A673 (cell line): ENCODE results near the gene RNF19B.

Experiments
- EZH2 ChIP-seq: fragments of 200-600 bp; sonication (generic); IDR thresholded peaks from 2 replicates; pipeline ENCODE4 v1.6.1; 2017; ENCODE audit warnings: borderline replicate concordance, low read depth, mild to moderate bottlenecking, mixed read lengths, antibody characterized with exemption, low read length; ENCODE audit not compliant: poor library complexity, severe bottlenecking
- TF ChIP-seq, protein P1 (sequence below): fragments of 300-800, 200-600 bp; sonication (generic); conservative IDR thresholded peaks from 2 replicates; pipeline ENCODE4 v1.5.1; 2017; ENCODE audit warnings: low read depth, mild to moderate bottlenecking, antibody characterized with exemption, low read length, moderate library complexity, mixed read lengths

DNA sequence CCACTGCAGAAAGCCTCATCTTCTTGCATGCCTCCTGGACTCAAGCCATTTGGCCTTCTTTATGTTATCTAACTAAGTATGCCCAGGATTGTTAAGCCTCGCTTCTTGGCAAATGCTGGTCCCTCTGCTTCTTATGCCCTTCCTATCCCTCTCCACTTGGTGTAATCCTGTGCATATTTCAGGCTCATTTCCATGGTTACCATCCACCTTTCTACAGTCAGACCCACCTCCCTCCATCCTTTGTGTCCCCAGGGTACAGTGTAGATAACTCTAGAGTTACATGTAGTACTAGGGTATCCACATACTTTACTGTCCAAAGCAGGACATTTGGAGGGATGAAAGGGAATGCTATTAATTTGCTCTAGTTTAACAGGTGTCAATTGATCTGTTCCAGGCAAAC is 6.5 kb upstream of the RNF19B start:
- TF ChIP-seq, protein P1, sequence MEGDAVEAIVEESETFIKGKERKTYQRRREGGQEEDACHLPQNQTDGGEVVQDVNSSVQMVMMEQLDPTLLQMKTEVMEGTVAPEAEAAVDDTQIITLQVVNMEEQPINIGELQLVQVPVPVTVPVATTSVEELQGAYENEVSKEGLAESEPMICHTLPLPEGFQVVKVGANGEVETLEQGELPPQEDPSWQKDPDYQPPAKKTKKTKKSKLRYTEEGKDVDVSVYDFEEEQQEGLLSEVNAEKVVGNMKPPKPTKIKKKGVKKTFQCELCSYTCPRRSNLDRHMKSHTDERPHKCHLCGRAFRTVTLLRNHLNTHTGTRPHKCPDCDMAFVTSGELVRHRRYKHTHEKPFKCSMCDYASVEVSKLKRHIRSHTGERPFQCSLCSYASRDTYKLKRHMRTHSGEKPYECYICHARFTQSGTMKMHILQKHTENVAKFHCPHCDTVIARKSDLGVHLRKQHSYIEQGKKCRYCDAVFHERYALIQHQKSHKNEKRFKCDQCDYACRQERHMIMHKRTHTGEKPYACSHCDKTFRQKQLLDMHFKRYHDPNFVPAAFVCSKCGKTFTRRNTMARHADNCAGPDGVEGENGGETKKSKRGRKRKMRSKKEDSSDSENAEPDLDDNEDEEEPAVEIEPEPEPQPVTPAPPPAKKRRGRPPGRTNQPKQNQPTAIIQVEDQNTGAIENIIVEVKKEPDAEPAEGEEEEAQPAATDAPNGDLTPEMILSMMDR = no peak
- no peak for TF ChIP-seq EZH2
